ENCODE data around the gene SLC2A3. TPM values are rescaled to one million over a fixed set of nuclear protein-coding genes. Genes with fewer than 3 reads are reported as not detected.

Gene SLC2A3
- total and polyA plus RNA-seq, 9 of the 15 experiments (the other 6 are each of a cell fraction or from before 2014, with no cell fraction given) = 67.3 to 491 (median 104) TPM

DNA sequence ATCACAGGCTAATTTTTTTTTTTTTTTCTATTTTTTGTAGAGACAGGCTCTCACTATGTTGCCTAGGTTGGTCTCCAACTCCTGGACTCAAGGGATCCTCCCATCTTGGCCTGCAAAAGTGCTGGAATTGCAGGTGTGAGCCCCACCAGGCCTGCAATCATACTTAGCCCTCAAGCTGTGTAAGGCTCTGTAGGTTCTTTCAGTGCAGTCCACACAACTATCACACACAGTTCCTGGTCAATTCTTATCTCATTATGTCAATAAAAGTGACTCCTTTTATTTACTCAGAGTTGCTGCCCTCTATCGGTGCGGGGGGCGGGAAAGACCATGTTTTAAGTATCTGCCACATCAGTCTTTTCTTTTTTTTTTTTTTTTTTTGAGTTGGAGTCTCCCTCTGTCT is 29.0 kb downstream of the SLC2A3 start (continued):
- TF ChIP-seq SMC3 (conservative IDR thresholded peaks at IDR 0.05; ENCODE audit: insufficient read depth, low read depth, low read length) (0 out of 2 replicates have a peak, but pooled peaks have one; percentile 15), ZNF766 (CRISPR knock-in tag; conservative IDR thresholded peaks at IDR 0.05) (no peak), ZSCAN29 (IDR thresholded peaks at IDR 0.05) (no peak), CHCHD3 (CRISPR knock-in tag; IDR thresholded peaks at IDR 0.05) (no peak), FOSL1 (tag; conservative IDR thresholded peaks at IDR 0.05) (peak; percentile 41; the same call in 1 of the 2 replicates), TBP (optimal IDR thresholded peaks at IDR 0.05; ENCODE audit: low read depth, low read length) (no peak), MAZ (CRISPR knock-in tag; conservative IDR thresholded peaks at IDR 0.05 in 1 of 2, IDR thresholded peaks at IDR 0.05 in 1 of 2) (no peak), RERE (CRISPR knock-in tag; IDR thresholded peaks at IDR 0.05; ENCODE audit: borderline replicate concordance) (no peak), ADNP (tag; IDR thresholded peaks at IDR 0.05) (no peak), ZNF655 (CRISPR knock-in tag; IDR thresholded peaks at IDR 0.05) (no peak)
- TF ChIP-seq, protein P1, sequence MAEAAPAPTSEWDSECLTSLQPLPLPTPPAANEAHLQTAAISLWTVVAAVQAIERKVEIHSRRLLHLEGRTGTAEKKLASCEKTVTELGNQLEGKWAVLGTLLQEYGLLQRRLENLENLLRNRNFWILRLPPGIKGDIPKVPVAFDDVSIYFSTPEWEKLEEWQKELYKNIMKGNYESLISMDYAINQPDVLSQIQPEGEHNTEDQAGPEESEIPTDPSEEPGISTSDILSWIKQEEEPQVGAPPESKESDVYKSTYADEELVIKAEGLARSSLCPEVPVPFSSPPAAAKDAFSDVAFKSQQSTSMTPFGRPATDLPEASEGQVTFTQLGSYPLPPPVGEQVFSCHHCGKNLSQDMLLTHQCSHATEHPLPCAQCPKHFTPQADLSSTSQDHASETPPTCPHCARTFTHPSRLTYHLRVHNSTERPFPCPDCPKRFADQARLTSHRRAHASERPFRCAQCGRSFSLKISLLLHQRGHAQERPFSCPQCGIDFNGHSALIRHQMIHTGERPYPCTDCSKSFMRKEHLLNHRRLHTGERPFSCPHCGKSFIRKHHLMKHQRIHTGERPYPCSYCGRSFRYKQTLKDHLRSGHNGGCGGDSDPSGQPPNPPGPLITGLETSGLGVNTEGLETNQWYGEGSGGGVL (CRISPR knock-in tag; IDR thresholded peaks at IDR 0.05) = no peak
- TF ChIP-seq, protein P2, sequence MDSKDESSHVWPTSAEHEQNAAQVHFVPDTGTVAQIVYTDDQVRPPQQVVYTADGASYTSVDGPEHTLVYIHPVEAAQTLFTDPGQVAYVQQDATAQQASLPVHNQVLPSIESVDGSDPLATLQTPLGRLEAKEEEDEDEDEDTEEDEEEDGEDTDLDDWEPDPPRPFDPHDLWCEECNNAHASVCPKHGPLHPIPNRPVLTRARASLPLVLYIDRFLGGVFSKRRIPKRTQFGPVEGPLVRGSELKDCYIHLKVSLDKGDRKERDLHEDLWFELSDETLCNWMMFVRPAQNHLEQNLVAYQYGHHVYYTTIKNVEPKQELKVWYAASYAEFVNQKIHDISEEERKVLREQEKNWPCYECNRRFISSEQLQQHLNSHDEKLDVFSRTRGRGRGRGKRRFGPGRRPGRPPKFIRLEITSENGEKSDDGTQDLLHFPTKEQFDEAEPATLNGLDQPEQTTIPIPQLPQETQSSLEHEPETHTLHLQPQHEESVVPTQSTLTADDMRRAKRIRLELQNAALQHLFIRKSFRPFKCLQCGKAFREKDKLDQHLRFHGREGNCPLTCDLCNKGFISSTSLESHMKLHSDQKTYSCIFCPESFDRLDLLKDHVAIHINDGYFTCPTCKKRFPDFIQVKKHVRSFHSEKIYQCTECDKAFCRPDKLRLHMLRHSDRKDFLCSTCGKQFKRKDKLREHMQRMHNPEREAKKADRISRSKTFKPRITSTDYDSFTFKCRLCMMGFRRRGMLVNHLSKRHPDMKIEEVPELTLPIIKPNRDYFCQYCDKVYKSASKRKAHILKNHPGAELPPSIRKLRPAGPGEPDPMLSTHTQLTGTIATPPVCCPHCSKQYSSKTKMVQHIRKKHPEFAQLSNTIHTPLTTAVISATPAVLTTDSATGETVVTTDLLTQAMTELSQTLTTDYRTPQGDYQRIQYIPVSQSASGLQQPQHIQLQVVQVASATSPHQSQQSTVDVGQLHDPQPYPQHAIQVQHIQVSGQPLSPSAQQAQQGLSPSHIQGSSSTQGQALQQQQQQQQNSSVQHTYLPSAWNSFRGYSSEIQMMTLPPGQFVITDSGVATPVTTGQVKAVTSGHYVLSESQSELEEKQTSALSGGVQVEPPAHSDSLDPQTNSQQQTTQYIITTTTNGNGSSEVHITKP (IDR thresholded peaks at IDR 0.05; ENCODE audit: partially characterized antibody) = peak; percentile 73
- TF ChIP-seq, protein P3, sequence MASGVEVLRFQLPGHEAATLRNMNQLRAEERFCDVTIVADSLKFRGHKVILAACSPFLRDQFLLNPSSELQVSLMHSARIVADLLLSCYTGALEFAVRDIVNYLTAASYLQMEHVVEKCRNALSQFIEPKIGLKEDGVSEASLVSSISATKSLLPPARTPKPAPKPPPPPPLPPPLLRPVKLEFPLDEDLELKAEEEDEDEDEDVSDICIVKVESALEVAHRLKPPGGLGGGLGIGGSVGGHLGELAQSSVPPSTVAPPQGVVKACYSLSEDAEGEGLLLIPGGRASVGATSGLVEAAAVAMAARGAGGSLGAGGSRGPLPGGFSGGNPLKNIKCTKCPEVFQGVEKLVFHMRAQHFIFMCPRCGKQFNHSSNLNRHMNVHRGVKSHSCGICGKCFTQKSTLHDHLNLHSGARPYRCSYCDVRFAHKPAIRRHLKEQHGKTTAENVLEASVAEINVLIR (CRISPR knock-in tag; IDR thresholded peaks at IDR 0.05) = no peak

Data from K562 (cell line).